Measurements from ENCODE around the gene CD248. TPM values are rescaled to one million over a fixed set of nuclear protein-coding genes. Genes with fewer than 3 reads are reported as not detected.
A peak's percentile ranks its signal among the peaks of the same experiment; 100 is the strongest.

Gene CD248
- total and polyA plus RNA-seq, 11 donors, result 6.0 to 33.1 (median 11.8) TPM

DNA sequence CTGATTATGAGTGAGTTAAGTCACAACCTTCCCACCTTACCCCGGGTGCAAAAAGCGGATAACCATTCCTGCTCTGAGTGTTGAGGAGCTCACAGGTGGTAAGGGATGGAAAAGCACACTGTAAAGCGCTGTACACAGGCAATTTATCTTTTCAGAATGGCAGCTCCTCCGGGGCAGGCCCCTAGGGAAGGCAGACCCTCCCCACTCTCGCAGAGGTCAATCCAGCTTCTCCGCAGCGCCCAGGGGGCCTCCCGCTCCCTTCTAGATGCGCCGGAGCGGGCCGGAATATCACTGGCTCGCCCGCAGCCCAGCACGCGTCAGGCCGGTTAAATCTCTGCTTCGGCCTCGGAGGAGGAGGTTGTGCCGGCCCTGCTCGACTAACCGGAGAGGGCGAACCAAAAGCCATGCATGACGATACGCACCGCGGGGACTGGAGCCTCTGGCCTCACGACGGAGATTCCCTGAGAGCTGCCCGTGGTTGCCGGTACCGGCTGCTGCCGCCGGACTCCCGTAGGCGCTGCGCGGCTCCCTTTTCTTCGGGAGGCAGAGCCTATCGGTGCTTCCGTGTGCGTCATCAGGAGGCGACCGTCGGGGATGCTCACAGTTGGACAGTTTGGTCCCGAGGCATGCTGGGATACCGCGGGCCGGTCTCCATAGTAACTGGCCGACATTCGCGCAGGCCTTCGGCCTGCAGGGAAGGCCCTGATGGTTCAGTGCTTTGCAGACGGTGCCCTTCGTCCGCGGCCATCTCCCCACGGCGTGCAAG lies 27.9 kb upstream of the CD248 start, which contains the start of gene BRMS1:
BRMS1 (minus strand) TSS at position 555 of the 766 bp plus-strand sequence. CDS start 2,870 bp downstream, outside the sequence.
- Histone ChIP-seq H3K27me3 (no peaks in the 10 kb centered on the region), H3K9me3 (no peaks in the 10 kb centered on the region), H3K4me3 (peak within 1 kb of the TSS; percentile 84 to 100 (median 96)), H3K4me1 (peaks cover 4 to 47% (median 34%) of the 10 kb centered on the region in 12 donors), H3K27ac (peak within 1 kb of the TSS in 11 of 12 donors; percentile 41 to 87 (median 80)), H3K36me3 (peaks cover 0 to 30% (median 22%) of the 10 kb centered on the region in 9 donors)
- peak in 1 of 2 donors; percentile 89 for TF ChIP-seq POLR2A (IDR thresholded peaks at IDR 0.05)
- TF ChIP-seq, protein P1, sequence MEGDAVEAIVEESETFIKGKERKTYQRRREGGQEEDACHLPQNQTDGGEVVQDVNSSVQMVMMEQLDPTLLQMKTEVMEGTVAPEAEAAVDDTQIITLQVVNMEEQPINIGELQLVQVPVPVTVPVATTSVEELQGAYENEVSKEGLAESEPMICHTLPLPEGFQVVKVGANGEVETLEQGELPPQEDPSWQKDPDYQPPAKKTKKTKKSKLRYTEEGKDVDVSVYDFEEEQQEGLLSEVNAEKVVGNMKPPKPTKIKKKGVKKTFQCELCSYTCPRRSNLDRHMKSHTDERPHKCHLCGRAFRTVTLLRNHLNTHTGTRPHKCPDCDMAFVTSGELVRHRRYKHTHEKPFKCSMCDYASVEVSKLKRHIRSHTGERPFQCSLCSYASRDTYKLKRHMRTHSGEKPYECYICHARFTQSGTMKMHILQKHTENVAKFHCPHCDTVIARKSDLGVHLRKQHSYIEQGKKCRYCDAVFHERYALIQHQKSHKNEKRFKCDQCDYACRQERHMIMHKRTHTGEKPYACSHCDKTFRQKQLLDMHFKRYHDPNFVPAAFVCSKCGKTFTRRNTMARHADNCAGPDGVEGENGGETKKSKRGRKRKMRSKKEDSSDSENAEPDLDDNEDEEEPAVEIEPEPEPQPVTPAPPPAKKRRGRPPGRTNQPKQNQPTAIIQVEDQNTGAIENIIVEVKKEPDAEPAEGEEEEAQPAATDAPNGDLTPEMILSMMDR (IDR thresholded peaks at IDR 0.05), result peak in 3 of 12 donors; percentile 14 to 19 (median 17)
- ATAC-seq (peak; percentile 89 to 96 (median 91)), DNase-seq (peak; percentile 98 to 100 (median 99))
- intact Hi-C loops (cut with DNase I), result loop anchor here in 7 of 10 donors (1.0 to 10.0 kb wide), 5 partner anchors 27 to 480 kb away; partner anchors contain the start of genes MUS81 (in 1 of the 7) and SLC29A2 (in 1 of the 7)
- WGBS, 4 donors, result 0% methylated on average over 39 to 59 of the region's 59 CpGs

DNA sequence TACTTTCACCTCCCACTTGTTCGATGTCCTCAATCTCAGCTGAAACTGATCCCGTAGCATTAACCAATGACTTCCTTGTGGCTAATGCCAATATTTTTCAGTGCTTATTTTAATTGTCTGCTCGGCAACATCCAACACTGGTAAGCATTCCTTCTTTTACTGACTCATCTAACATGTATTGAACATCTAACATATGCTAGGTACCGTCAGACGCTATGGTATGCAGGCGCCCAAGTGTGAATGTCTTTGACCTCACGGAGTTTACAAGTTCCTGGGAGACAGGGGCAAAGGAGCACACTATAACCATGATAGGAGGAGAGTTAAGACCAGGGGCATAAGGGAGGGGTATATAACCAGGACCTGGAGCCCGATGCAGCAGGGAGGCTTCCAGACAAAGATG lies 26.3 kb upstream of the CD248 start:
- 90 to 93% (median 93%) methylated on average over 8 of the region's 8 CpGs for WGBS, 4 donors
- intact Hi-C loops (cut with DNase I), result loop anchor here in 3 of 10 donors (5.0 to 10.0 kb wide), 2 partner anchors 36 to 478 kb away; partner anchors contain the start of gene MUS81 (in 1 of the 3)
- ATAC-seq (no peak), DNase-seq (peak in 1 of 5 donors; percentile 8)
- TF ChIP-seq, protein P1 (IDR thresholded peaks at IDR 0.05), result no peak
- TF ChIP-seq POLR2A (IDR thresholded peaks at IDR 0.05), result no peak
- H3K27ac ChIP-seq, result no peak overlapping the region
- no peak overlapping the region for H3K4me3 ChIP-seq
- H3K4me1 ChIP-seq, result peaks cover 4 to 44% (median 34%) of the 10 kb centered on the region in 12 donors
- H3K9me3 ChIP-seq, result no peaks in the 10 kb centered on the region
- H3K27me3 ChIP-seq, result no peaks in the 10 kb centered on the region
- H3K36me3 ChIP-seq, result peaks cover 0 to 45% (median 32%) of the 10 kb centered on the region in 9 donors

DNA sequence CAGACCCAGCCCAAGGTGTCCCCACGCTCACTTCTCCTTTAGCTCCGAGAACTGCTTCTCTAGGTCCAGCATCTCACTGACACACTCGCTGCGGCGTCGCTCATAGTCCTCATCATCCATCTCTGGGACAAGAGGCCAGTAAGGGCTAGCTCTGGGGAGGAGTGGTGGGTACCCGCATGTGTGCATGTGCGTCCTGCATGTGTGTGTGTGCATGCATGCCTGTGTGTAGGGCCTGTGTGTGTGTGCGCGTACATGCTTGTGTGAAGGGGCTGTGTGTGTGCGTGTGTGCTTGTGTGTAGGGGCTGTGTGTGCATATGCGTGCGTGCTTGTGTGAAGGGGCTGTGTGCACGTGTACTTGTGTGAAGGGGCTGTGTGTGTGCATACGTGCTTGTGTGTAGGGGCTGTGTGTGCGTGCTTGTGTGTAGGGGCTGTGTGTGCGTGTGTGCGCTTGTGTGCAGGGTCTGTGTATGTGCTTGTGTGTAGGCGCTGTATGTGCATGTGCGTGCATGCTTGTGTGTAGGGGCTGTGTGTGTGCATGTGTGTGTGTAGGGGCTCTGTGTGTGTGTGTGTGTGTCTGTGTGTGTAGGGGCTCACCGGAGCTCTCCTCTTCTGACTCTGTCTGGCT lies 24.8 kb upstream of the CD248 start:
- H3K36me3 ChIP-seq, result peaks cover 0 to 57% (median 39%) of the 10 kb centered on the region in 9 donors
- WGBS, 4 donors, result 93 to 95% (median 94%) methylated on average over 21 of the region's 21 CpGs
- intact Hi-C loops (cut with DNase I), result loop anchor here in 3 of 10 donors (5.0 to 10.0 kb wide), 2 partner anchors 34 to 477 kb away; partner anchors contain the start of gene MUS81 (in 1 of the 3)

More for the DNA sequence above, 24.8 kb upstream of the CD248 start:
- TF ChIP-seq, protein P1 (IDR thresholded peaks at IDR 0.05), result no peak
- TF ChIP-seq POLR2A (IDR thresholded peaks at IDR 0.05), result no peak
- no peak overlapping the region for H3K27ac ChIP-seq
- DNase-seq (peak in 2 of 5 donors; percentile 18 to 20), ATAC-seq (no peak)
- no peak overlapping the region for H3K4me3 ChIP-seq
- no peaks in the 10 kb centered on the region for H3K9me3 ChIP-seq
- peaks cover 4 to 40% (median 33%) of the 10 kb centered on the region in 12 donors for H3K4me1 ChIP-seq
- no peaks in the 10 kb centered on the region for H3K27me3 ChIP-seq

Measured in heart left ventricle (tissue), 16 donors.